Measurements from ENCODE around the gene BRD9.
"Not testable (repeated sequence)": the region's sequence is repeated elsewhere in the genome, so short reads cannot be mapped to it uniquely, and the experiment has no call there.

Gene BRD9

GRCh38 chr5:856531-857425, 35.8 kb downstream of the BRD9 start:
- DNase-seq = no peak

- no peak for DNase-seq
These were observed 36.6 kb downstream of the BRD9 start for GRCh38 chr5:855771-856530.

- no peak for DNase-seq
These were observed 37.4 kb downstream of the BRD9 start for GRCh38 chr5:854966-855743.

- DNase-seq = no peak
These were observed 38.4 kb downstream of the BRD9 start for GRCh38 chr5:854217-854616.

GRCh38 chr5:853416-854090, 39.0 kb downstream of the BRD9 start:
- not testable (repeated sequence) for DNase-seq

- DNase-seq = no peak
These were observed 39.9 kb downstream of the BRD9 start for GRCh38 chr5:852431-853401.

GRCh38 chr5:852018-852417, 40.6 kb downstream of the BRD9 start:
- no peak for DNase-seq

GRCh38 chr5:851553-851952, 41.0 kb downstream of the BRD9 start:
- no peak for DNase-seq

- DNase-seq = no peak
These were observed 41.5 kb downstream of the BRD9 start for GRCh38 chr5:851076-851475.

GRCh38 chr5:850511-851006, 42.0 kb downstream of the BRD9 start, which contains the start of gene ZDHHC11:
Gene ZDHHC11, minus strand, starts transcription at chr5:850986. Its CDS starts 384 bp downstream, at chr5:850602.
- DNase-seq = no peak

- no peak for DNase-seq
These were observed 42.8 kb downstream of the BRD9 start for GRCh38 chr5:849651-850301.

- no peak for DNase-seq
These were observed 43.9 kb downstream of the BRD9 start for GRCh38 chr5:848671-849111.

GRCh38 chr5:847736-848135, 44.9 kb downstream of the BRD9 start:
- DNase-seq = not testable (repeated sequence)

GRCh38 chr5:847212-847611, 45.4 kb downstream of the BRD9 start:
- not testable (repeated sequence) for DNase-seq

GRCh38 chr5:846602-847091, 46.0 kb downstream of the BRD9 start:
- not testable (repeated sequence) for DNase-seq

GRCh38 chr5:845676-846601, 46.7 kb downstream of the BRD9 start:
- DNase-seq = not testable (repeated sequence)

- DNase-seq = not testable (repeated sequence)
These were observed 47.4 kb downstream of the BRD9 start for GRCh38 chr5:845031-845675.

GRCh38 chr5:844426-844825, 48.2 kb downstream of the BRD9 start:
- DNase-seq = not testable (repeated sequence)
